ENCODE data around the gene ANKRD36.
"Not testable (repeated sequence)": the region's sequence is repeated elsewhere in the genome, so short reads cannot be mapped to it uniquely, and the experiment has no call there.

DNA sequence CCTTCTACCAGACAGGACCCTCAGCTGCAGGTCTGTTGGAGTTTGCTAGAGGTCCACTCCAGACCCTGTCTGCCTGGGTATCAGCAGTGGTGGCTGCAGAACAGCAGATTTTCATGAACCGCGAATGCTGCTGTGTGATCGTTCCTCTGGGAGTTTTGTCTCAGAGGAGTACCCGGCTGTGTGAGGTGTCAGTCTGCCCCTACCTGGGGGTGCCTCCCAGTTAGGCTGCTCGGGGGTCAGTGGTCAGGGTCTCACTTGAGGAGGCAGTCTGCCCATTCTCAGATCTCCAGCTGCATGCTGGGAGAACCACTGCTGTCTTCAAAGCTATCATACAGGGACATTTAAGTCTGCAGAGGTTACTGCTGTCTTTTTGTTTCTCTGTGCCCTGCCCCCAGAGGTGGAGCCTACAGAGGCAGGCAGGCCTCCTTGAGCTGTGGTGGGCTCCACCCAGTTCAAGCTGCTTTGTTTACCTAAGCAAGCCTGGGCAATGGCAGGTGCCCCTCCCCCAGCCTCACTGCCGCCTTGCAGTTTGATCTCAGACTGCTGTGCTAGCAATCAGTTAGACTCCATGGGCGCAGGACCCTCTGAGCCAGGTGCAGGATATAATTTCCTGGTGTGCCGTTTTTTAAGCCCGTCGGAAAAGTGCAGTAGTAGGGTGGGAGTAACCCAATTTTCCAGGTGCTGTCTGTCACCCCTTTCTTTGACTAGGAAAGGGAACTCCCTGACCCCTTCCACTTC, 118.1 kb downstream of the ANKRD36 start:
- TF ChIP-seq, protein P1, sequence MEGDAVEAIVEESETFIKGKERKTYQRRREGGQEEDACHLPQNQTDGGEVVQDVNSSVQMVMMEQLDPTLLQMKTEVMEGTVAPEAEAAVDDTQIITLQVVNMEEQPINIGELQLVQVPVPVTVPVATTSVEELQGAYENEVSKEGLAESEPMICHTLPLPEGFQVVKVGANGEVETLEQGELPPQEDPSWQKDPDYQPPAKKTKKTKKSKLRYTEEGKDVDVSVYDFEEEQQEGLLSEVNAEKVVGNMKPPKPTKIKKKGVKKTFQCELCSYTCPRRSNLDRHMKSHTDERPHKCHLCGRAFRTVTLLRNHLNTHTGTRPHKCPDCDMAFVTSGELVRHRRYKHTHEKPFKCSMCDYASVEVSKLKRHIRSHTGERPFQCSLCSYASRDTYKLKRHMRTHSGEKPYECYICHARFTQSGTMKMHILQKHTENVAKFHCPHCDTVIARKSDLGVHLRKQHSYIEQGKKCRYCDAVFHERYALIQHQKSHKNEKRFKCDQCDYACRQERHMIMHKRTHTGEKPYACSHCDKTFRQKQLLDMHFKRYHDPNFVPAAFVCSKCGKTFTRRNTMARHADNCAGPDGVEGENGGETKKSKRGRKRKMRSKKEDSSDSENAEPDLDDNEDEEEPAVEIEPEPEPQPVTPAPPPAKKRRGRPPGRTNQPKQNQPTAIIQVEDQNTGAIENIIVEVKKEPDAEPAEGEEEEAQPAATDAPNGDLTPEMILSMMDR (IDR thresholded peaks at IDR 0.05): not testable (repeated sequence)
- not testable (repeated sequence) for TF ChIP-seq EP300 (IDR thresholded peaks at IDR 0.05)
